ENCODE results near the gene SULT1E1.
"Not testable (repeated sequence)": the region's sequence is repeated elsewhere in the genome, so short reads cannot be mapped to it uniquely, and the experiment has no call there.

Gene SULT1E1

DNA sequence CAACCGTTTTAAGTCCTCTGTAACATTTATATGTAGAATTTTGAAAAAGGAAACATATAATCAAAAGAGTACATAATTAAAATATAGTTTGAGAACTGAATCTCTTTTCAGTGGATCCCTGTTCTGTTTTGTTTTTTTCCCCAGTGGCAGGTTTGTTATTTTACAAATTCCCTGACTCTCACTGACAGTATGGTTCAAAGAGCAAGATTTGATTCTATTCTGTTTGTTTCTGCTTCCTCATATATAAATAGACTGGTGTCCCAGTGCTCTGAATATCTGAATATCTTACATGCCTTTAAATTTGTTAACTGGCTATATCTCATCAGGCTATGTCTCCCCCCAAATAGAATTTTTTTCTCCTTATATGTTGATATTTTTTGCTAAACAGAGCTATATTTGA, 16.6 kb downstream of the SULT1E1 start:
- DNase-seq (ENCODE audit: low read depth), result no peak

DNA sequence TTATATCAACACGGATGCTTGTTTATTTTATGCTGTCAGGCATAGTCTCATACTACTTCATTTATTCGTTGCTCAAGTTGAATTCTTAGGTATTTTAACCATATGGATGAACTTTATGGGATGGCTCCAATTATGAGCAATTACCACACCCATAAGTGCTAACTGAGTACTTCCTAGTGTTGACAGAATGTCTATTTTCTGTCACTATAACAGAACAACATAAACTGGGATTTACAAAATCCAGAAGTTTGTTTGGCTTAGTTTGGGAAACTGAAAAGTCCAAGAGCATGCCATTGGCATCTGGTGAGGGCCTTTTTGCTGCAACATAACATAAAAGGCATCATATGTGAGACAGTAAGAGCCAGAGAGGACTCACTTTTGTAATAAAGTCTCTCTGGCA, 21.0 kb downstream of the SULT1E1 start:
- DNase-seq (ENCODE audit: low read depth), result no peak

DNA sequence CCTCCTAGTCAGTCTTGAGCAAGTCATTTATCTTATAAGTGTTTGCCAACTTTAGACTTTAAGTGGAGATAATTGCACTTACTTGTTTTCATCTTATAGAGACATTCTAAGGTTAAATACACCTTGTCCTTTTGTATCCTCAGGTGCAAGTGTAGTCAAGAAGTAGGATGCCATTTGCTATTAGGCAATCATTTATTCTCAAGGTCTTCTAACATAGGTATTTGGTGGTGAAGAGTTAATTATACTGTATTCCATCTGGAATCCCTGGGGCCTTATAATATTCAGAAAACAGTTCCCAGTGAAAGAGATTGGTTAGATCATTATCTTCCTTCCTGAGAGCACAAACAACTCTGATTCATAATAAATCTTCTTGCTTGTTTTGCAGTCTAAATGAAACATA, 23.7 kb downstream of the SULT1E1 start:
- no peak for DNase-seq (ENCODE audit: low read depth)

DNA sequence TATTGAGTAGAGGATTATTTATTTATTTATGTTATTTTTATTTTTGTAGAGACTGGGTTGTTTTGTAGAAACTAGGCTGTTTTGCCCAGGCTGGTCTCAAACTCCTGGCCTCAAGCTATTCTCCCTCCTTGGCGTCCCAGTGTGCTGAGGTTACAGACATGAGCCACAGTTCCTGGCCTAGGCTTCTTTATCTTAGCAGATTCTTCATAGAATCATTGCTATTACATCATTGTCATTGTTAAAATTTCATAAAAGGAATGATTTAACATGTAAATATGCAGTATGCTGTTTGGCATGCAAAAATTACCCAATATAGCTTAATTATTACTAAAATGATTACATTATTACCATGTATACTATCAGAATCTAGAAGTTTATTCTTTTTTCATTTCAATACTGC, 24.2 kb downstream of the SULT1E1 start:
- no peak for DNase-seq (ENCODE audit: low read depth)

DNA sequence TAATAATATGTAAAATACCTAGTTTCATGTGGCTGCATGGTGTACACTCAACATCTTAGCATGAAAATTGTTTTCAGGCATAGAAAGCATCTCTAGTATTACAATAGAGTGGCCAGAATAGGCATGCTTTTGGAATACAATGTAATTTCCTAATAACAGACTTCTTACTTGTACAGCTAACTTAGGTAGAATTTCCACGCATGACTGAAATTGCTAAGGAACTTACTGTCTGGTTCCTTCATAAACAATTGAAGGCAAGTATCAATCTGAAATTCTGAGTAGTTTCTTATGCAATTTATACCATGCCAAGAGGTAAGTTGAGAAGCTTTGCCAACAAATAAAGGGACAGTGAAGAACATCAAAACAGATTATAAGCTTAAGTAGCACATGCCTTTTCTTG, 26.7 kb downstream of the SULT1E1 start:
- DNase-seq (ENCODE audit: low read depth), result no peak

DNA sequence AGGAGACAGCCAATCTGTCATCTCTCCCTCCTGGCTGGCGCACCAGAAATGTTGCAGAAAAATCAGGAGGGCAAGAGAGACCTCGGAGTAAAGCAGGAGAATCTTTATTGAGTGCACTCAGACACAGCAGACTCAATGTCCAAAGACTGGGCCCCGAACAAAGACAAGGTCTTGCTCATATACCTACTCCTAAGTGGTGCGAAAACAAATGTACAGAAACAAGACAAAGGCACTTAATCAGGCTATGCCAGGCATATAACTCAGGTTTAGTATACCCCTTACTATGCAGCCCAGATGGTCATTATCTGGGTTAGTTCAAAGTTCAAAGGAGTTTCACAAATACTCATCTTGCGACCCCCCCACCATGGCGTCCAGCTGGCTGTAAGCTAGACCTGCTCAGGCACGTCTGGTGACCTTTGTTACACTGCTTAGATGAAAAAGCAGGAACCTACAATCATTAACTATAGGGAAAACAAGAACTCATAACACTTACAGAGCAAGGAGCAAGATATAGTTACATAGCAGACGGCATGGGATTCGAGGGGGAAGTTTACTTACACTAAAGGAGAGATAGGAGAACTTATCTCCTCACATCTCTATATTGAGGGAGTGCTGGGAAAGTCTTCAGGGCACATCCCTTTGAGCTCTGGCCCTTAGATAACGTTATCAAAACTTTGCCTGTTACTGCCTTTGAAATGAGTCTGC, 27.5 kb downstream of the SULT1E1 start:
- DNase-seq (ENCODE audit: low read depth), result no peak

DNA sequence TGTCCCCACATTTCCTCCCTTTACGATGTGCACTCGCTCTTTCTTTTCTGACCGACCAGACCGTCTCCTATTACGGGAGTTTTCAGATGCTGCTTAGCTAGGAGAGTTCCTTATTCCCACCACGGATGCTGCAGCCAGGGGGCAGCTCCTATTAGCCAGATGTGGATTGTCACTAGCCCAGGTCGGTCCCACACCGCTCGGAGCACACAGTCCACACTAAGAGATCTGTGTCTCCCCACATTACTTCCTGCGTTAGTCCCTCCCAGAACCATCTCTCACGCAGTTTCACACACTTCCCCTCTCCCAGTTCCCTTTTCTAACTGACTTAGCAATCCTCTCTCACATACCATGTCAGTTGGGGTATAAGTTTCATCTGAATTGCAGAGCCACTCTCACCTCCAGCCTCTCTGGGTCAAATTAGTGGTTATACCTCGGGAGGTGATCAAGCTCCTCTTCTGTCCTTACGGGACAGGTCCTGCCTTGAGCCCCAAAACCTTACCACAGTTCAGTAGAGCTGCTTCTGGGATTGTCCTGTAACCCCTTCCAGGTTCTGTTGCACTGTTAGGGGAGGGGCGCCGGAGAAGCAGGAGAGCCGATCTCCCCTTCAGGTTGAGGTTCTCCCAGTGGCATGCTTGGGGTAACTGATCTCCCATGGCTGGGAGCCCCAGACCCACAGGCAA, 28.2 kb downstream of the SULT1E1 start:
- DNase-seq (ENCODE audit: low read depth), result no peak

DNA sequence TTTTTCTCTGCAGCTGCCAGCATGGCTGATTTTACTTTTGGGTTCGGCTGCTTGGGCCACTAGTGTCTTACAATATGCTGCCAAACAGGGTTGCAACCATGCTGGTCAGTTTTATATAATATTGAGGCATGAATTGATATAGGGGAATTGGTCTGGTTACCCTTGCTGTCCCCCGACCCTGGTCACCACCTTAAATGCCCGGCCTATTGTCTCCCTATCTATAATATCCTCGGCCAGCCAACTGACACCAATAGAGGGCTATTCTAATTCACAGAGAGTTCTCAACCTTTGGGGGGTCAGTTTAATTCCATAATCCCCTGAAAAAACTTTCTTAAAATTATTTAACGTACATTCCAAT, 28.7 kb downstream of the SULT1E1 start:
- DNase-seq (ENCODE audit: low read depth), result no peak

DNA sequence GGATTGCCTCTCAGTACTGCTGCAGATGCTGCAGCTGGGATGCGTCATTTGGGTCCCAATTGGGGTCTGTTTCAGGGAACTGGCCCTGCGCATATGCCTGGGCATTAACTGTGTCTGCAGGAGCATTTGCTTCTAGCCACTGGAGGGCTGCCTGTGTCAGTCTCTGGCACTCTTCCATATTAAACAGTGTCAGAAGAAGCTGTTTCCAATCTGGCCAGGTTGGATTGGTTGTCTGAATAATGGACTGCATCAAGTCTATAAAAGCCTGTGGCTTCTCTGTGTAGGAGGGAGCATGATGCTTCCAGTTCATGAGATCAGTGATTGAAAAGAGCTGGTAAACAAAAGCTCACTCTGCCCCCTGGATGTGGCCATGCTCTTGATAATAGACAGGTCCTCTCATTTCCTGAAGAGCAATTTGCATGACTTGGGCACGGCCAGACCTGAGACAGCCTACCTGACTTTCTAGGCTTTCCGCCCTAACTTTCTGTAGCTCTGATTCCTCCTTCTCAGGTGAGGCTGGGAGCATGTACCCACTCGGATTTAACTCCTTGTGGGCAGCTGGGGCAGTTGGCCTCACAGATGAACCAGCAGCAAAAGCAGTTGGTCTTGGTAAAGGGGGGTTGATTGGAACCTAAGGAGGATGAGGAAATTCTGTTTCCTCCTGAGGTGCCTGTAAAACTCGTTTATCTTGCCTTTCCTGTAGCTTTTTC, 29.2 kb downstream of the SULT1E1 start:
- DNase-seq (ENCODE audit: low read depth), result no peak

DNA sequence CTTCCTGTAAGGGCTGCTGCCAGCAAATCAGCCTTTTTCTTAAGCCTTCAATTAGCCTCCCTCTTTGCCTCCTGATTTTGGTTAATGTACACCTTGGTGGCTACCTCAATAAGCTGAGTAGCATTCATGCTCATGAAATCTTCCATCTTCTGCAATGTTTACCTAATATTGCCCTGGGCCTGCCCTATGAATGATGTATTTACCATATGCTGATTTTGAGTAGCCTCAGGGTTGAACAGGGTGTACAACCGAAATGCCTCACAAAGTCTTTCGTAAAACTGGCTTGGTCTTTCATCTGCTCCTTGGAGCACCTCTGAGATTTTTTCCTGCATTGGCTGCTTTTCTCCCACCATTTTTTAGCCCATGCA, 29.8 kb downstream of the SULT1E1 start:
- DNase-seq (ENCODE audit: low read depth), result no peak

DNA sequence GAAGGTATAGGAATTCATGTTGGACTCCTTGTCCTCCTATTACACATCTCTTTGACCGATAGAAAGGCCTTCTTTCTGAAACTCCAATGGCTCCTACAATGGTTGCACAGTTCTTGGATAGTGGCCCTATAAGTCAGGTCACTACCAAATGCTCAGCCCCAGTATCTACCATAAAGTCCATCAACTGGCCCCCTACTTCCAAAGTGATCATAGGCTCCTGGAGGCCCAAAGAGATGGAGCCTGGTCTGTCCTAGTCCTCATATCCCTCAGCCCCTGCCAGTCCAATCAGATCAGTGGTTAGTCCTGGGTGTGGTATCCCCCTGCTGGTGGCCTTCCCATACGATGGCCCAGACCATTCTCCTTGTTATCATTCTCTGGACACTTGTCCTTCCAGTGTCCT, 30.3 kb downstream of the SULT1E1 start:
- DNase-seq (ENCODE audit: low read depth), result no peak

DNA sequence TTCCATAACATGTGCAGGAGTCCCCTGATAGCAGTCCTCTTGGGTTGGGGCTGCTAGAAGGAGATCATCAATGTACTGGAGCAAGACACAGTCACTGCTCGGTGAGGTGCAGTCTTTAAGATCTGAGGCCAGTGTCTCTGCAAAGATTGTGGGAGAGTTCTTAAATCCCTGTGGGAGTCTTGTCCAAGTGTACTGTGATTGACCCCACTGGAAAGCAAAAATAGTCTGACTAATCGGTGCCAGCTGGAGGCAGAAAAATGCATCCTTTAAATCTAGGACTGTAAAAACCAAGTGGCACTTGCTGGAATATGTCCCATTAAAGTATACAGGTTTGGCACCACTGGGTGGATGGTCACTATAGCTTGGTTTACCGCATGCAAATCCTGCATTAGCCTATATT, 31.1 kb downstream of the SULT1E1 start:
- DNase-seq (ENCODE audit: low read depth), result no peak

DNA sequence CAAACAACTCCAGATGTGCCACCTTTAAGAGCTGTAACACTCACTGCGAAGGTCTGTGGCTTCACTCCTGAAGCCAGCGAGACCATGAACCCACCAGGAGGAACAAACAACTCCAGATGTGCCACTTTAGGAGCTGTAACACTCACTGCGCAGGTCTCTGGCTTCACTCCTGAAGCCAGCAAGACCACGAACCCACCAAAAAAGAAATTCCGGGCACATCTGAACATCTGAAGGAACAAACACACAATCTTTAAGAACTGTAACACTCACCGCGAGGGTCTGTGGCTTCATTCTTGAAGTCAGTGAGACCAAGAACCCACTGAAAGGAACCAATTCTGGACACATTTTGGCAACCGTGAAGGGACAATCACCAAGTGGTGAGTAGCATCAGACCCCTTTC, 34.9 kb downstream of the SULT1E1 start:
- not testable (repeated sequence) for DNase-seq (ENCODE audit: low read depth)

DNA sequence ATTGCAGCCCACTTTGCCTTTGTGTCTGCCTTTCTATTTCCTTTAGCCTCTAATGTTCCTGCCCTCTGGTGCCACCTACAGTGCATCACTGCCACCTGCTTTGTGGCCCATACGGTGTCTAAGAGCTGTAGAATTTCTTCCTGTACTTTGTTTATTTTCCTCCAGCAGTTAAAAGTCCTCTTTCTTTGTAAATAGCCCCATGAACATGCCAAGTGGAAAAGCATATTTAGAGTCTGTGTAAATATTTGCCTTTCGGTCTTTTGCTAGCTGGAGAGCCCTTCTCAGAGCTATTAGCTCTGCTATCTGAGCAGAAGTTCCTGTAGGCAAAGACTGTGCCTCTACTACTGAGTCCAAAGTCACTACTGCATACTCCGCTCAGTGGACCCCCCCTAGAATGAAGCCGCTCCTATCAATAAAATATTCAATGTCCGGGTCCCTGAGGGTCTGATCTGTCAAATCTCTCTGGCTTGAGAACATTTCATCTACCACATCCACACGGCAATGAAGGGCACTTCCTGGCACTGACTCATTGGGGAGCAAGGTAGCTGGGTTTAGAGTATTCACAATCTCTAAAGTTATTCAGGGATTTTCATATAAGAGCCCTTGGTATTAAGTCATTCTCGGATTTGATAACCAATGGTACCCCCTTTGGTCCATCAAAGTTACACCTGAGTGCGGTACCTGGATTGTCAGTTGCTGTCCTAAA, 36.3 kb downstream of the SULT1E1 start:
- peak; percentile 18 for DNase-seq (ENCODE audit: low read depth)

DNA sequence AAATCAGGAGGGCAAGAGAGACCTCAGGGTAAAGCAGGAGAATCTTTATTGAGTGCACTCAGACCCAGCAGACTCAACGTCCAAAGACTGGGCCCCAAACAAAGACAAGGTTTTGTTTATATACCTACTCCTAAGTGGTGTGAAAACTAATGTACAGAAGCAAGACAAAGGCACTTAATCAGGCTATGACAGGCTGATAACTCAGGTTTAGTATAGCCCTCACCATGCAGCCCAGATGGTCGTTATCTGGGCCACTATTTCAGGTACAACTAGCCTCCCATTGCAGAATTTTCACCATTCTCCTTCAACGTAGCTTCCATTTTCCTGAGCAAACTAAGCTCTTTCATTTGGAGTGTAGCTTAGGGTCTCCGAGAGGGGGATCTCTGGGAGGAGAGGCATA, 36.9 kb downstream of the SULT1E1 start:
- no peak for DNase-seq (ENCODE audit: low read depth)

DNA sequence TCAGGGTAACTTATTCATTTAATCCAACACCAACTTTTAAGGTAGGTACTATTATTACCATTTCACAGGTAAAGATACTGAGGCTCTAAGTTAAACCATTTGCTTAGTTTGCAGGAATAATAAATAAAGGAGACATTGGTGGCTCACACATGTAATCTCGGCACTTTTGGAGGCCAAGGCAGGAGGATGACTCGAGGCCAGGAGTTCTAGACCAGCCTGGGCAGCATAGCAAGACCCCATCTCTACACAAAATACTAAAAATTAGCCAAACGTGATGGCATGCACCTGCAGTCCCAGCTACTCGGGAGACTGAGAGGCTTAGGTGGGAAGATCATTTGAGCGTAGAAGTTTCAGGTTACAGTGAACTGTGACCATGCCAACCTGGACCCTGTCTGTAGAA, 37.7 kb downstream of the SULT1E1 start:
- no peak for DNase-seq (ENCODE audit: low read depth)

DNA sequence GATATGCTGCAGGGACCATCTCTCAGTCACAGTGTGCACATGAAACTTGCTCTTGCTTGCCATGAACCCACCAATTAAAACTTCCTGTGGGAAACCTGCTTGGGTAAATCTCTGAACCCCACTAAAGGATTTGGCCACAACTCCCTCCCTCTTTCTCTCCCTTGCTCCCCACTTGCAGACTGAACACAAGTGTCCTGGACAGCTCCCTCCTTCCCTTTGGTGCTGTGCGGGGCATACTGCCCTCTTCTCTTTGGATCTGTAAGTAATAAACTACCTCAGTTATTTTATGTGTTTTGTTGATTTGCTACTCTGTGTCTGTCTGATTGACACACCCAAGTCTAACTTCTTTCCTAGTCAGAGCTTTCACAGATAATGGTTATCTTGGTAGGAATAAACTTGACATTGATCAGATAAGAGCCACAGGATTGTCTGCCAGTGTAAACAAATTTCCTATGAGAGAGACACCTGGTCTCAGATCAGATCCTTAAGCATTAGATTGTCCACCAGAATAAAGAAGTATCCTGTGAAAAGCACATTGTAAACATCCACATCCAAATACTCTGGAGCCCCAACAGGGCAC, 41.8 kb downstream of the SULT1E1 start:
- no peak for DNase-seq (ENCODE audit: low read depth)

DNA sequence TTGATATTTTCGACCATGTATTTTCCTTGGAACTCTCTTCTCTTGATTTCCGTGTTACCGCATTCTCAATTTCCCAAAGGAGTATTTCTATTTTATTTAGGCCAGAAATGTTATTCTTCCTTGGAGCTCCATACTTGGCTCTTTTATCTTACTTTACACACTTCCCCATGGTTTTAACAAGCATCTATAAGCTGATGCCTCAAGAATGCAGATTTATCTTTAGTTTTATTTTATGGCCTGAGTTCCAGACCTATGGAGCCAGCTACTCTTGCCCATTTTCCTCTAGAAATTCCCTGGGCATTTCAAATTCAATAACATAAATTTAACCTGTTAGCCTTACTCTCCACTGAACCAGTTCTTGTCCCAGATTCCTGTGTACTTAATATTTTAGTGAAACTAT, 43.7 kb downstream of the SULT1E1 start:
- DNase-seq (ENCODE audit: low read depth), result no peak

DNA sequence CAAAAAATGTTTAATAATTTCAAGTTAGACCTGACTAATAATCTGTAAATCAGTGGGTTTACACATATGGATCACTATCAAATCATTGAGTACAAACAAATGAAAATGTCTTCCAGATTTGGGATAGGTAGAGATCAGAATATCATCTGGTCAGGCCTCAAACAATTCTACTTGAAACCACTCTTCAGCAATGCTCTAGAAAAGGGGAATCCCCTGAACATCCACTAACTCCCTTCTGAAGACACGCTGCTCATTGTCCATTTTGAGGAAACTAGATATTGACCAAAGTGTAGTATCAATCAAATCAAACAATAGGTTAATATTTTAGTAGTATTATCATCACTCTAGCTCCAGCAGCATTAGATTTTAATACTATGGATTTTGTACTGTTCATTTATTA, 46.3 kb downstream of the SULT1E1 start:
- DNase-seq (ENCODE audit: low read depth), result no peak

DNA sequence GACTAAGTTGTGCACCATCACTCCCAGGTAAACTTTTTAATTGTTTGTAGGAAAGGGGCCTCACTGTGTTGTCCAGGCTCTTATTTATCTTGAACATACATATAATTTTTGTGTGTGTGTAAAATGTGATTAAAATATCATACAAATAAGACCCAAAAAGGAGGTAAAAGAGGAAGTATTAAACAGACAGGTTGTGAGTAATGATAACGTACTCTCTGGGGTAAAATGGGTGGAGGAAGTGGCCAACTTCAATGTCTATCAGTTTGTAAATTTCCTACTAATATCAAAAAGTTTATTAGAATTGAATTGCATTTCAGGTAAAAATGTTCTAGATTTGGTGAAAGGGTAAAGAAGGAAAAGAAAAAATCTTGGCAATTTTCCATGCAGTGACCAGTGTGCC, 48.8 kb downstream of the SULT1E1 start:
- no peak for DNase-seq (ENCODE audit: low read depth)

DNA sequence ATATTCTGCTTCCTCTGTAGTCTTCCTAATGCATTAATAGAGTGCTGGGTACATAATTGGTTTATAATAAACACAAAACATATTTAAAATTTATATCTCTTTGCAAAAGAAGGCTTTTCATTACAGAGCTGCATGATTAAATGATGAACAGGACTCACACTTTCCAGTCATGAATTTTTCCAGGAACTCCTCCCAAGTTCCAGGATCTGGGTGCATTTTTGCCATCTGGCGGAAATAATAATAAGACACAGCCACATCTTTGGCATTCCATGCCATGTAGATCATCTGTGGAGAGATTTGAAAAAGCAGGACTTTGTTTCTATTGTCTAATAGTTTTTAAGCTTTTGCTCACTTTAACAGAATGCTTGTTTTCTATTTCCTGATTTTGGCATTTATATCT, 59.3 kb downstream of the SULT1E1 start:
- peak; percentile 53 for DNase-seq (ENCODE audit: low read depth)

DNA sequence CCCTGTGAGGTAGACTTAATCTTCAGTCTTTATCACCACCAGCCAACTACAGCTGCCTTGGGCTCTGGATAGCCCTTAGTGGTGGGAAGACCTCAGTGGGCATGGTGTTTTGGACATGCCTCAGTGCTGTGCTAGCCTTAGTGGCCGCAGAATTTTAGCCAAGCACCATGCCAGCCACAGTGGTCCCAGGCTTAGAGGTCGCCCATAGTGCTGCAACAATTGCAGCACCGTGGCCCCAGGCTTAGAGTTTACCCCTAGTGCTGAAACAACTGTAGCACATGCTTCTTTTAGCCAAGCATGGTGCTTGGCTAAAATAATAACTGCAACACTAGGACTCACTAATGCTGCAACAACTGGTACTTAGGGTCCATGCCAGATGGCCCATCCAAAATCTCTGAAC, 60.6 kb downstream of the SULT1E1 start:
- DNase-seq (ENCODE audit: low read depth), result no peak

DNA sequence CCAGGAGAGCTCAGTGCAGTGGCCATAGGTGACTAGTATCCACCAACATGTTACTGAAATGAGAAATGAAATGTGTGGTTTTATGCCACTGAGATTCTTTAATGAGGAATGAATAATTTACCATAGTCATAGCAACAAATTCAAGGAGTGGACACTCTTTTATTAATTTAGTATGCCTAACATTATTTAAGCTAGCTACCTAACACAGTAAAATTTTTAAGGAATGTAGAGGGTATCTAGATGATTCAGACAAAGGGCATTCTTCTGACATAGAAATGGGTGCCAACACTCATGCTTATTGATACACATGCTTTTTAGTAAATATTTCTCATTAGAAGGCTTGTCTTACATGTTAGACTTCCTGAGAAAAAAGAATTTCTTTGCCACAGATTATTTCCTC, 66.2 kb downstream of the SULT1E1 start:
- no peak for DNase-seq (ENCODE audit: low read depth)

All from HS-5 (cell line).